Thyroid gland (tissue), 4 donors: ENCODE measurements around the gene KIAA1755.

Source experiments
- CTCF ChIP-seq, 6 experiments: fragments of 200-600 bp in 3 of 6; fragments of 450-650 bp in 3 of 6; sonication (generic) in 3 of 6; IDR thresholded peaks; one replicate each; pipeline ENCODE4 v1.5.1; 2016 to 2019; ENCODE audit warnings: antibody characterized with exemption in 6 of 6, mild to moderate bottlenecking in 2 of 6, inconsistent platforms in 1 of 6, moderate library complexity in 1 of 6
- POLR2A ChIP-seq, 2 donors: fragments of 450-650 bp; IDR thresholded peaks; one replicate each; pipeline ENCODE4 v1.6.1; 2017; ENCODE audit warnings: antibody characterized with exemption in 2 of 2, mild to moderate bottlenecking in 2 of 2, moderate library complexity in 1 of 2

DNA sequence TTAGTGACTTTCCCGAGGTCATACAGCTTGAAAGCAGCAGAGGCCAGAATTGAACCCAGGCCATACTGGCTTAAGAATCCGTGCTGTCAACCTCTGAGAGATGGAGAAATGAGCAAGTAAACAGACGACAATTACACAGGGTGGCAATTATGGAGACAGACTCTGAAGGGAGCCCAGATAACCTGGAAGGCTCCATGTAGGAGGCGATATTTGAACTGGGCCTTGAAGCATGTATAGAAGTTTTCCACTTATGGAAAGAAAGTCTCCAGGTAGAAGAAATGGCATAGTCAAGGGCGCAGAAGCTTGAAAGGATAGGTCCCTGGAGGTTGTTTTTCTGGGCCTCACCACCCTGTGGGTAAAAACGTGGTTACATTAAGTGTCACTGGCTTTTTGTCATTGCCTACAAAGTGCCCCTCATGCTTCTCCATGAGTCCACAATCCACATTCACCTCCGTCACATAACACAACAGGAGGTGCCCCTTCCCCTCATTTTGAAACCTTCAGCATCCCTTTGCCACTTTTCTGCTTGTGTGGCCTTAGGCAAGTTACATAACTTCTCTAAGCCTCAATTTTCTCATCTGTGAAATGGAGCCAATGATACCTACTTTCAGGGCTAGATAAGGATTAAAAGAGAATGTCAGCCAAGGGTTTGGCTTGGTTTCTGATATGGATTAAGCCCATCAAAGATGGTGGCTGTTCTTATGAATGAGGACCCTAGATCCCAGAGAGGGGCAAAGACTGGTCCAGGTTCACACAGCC lies 37.6 kb upstream of the KIAA1755 start:
- TF ChIP-seq CTCF (IDR thresholded peaks at IDR 0.05): no peak
- TF ChIP-seq POLR2A (IDR thresholded peaks at IDR 0.05): no peak
